ENCODE measurements around the gene NADSYN1.

DNA sequence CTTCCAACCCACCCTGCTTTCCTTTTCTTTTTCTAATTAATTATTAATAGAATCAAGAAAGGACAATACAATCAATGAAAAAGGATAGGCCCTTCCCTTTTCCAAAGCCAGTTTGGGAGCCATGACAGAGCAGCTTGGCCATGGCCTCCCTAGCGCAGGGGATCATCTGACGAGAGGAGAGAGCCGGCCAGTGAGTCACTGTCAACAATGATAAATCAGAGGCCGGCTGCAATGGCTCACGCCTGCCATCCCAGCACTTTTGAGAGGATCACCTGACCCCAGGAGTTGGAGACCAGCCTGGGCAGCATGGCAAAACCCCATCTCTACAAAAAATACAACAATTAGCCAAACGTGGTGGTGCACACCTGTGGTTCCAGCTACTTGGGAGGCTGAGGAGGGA is 46.5 kb downstream of the NADSYN1 start:
- TF ChIP-seq, protein P1, sequence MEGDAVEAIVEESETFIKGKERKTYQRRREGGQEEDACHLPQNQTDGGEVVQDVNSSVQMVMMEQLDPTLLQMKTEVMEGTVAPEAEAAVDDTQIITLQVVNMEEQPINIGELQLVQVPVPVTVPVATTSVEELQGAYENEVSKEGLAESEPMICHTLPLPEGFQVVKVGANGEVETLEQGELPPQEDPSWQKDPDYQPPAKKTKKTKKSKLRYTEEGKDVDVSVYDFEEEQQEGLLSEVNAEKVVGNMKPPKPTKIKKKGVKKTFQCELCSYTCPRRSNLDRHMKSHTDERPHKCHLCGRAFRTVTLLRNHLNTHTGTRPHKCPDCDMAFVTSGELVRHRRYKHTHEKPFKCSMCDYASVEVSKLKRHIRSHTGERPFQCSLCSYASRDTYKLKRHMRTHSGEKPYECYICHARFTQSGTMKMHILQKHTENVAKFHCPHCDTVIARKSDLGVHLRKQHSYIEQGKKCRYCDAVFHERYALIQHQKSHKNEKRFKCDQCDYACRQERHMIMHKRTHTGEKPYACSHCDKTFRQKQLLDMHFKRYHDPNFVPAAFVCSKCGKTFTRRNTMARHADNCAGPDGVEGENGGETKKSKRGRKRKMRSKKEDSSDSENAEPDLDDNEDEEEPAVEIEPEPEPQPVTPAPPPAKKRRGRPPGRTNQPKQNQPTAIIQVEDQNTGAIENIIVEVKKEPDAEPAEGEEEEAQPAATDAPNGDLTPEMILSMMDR (IDR thresholded peaks at IDR 0.05), result no peak
- TF ChIP-seq POLR2AphosphoS5 (IDR thresholded peaks at IDR 0.05; ENCODE audit: insufficient read depth in 1 of 2, low read depth in 1 of 2), result no peak
